GM21526 (cell line): Measurements from ENCODE around the gene EEFSEC.

Experiments used
- ATAC-seq: cut with Tn5 transposase; IDR thresholded peaks from one replicate; pipeline ENCODE4 v1.9.1; 2021; ENCODE audit warnings: moderate library complexity; ENCODE audit not compliant: unreplicated experiment, low FRiP score

EEFSEC gene

GRCh38 chr3:128215290-128215689 is 62.0 kb downstream of the EEFSEC start:
- no peak for ATAC-seq

- ATAC-seq, result no peak
These were observed 62.7 kb downstream of the EEFSEC start for GRCh38 chr3:128215800-128216495.

- no peak for ATAC-seq
These were observed 64.6 kb downstream of the EEFSEC start for GRCh38 chr3:128217702-128218547.

DNA sequence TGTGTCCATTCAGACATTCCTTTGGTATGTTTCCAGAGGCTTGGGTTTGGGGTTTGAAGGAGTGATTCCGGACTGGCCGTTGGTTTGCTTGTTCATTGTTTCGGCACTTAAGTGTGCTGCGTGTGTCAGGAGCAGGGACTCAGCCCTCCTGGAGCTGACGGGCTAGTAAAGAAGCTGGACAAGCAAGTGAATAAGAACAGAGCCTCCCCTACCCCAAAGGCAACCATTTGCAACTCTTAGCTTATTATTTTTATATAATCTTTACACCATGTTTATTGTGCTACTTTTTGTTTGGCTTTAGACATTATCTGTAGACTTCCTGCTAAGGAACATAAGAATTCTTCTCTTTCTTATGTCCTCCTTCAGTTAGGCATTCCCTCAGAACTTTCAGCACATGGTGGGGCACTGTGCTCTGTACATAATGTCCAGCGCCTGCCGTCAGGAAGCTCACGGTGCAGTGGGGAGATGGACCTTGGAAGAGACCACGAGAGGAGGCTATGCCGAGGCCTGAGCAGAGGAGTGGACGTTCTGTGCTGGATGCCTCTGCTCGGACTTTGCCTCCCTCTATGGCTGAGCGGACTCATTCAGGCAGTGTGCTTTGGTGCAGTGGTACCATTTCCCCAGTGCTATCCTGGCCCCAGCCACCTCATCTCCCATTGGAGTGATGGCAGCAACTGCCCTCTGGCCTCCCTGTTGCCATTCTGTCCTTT is 65.4 kb downstream of the EEFSEC start:
- ATAC-seq, result no peak

DNA sequence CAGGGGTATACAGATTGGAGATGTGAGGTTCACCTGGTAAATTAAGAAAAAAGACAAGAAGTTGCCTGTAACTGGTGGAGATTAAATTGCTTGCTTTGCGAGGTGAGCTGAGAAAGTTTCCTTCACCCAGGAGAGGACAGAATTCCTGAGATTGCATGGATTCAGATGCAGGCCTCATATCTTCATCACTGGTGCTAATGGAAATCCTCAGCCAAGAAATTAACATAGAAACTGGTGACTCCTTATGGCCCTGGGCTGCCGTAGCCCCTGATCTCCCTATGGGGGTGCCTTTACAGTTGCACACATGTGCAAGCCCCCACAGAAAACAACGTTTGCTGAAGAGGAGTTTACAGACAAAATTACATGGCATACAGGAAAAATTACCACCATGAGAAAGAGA is 68.0 kb downstream of the EEFSEC start:
- no peak for ATAC-seq

- no peak for ATAC-seq
These were observed 69.6 kb downstream of the EEFSEC start for GRCh38 chr3:128222796-128223385.

GRCh38 chr3:128226186-128226725 is 73.0 kb downstream of the EEFSEC start:
- ATAC-seq, result no peak

GRCh38 chr3:128226795-128227395 is 73.6 kb downstream of the EEFSEC start:
- ATAC-seq, result no peak

DNA sequence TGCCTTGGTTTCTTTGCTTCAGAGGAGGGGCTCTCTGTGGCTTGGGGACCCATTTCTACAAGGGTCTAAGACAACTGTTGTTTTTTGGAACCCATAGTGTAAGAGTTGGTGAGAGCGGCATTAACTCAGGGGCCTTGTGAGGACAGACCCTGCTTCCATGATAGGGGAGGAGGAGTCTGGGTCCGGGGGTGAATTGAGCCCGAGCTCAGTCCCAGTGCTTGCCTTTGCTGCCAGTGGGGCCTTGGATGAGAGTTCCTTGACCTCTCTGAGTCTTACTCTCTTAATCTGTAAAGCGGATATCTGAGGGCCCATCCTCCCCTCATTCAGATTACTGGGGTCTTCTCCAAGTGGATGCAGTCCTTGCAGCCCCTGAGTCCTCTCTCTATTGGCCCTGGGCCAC is 74.2 kb downstream of the EEFSEC start:
- ATAC-seq, result no peak

- no peak for ATAC-seq
These were observed 75.2 kb downstream of the EEFSEC start for GRCh38 chr3:128228366-128228910.

GRCh38 chr3:128229106-128229857 is 76.0 kb downstream of the EEFSEC start:
- ATAC-seq, result no peak

- ATAC-seq, result no peak
These were observed 78.3 kb downstream of the EEFSEC start for GRCh38 chr3:128231606-128232005.

GRCh38 chr3:128232376-128233178 is 79.3 kb downstream of the EEFSEC start:
- no peak for ATAC-seq

DNA sequence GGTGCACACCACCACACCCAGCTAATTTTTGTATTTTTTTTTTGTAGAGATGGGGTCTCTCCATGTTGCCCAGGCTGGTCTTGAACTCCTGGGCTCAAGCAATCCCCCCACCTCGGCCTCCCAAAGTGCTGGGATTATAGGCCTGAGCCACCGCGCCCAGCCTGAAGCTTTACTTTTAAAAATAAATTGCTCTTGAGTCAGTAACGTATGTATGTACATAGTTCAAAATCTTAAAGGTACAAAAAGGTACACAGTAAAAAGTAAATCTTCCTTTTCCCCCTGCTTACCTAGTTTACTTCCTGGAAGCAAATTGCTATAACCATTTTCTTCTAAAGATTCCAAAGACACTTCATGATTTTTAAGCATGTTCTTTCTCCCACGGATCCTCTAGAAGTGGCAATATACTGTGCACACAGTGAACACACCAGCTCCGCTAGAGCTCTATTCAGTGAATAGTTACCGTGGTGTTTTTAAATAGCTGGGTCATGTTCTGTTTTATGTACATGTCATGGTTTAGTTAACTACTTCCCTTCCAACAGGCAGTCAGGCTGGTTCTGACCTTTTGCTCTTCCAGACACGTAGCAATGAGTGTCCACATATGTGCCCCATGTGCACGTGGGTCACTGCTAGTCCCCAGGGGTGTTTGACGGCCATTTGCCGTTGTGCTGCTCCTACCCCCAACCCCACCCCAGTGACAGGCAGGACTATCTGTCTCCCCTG is 82.1 kb downstream of the EEFSEC start:
- ATAC-seq, result no peak

DNA sequence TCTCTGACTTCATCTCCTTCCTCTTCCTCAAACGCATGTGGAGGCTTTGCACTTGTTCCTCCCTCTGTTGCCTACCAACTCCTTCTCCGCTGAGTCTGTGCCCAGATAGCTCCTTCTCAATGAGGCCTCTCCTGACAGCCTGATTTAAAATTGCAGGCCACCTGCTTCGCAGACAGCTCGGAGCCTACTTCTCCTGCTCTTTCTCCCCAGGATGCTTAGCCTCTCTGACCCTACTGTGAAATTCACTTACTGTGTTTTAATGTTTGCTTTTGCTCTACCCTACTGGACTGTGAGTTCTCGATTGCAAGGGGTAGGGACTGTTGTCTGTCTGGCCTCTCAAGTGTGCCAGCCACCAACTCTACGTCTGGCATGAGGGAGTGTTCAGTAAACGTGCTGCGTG is 83.4 kb downstream of the EEFSEC start:
- no peak for ATAC-seq

- no peak for ATAC-seq
These were observed 84.3 kb downstream of the EEFSEC start for GRCh38 chr3:128237348-128238183.

GRCh38 chr3:128238184-128238489 is 84.9 kb downstream of the EEFSEC start:
- ATAC-seq, result no peak
